Measurements from ENCODE around the gene NTN4. TPM values are rescaled to one million over a fixed set of nuclear protein-coding genes. Genes with fewer than 3 reads are reported as not detected.

Gene NTN4
- total RNA-seq, 4 donors from 2014 or later: 30.8 to 50.6 (median 32.2) TPM

- 85 to 86% methylated on average over 6 of the region's 6 CpGs for WGBS, 2 donors
- Histone ChIP-seq H3K27me3 (no peaks in the 10 kb centered on the region), H3K9me3 (no peaks in the 10 kb centered on the region), H3K27ac (no peak overlapping the region), H3K36me3 (no peaks in the 10 kb centered on the region), H3K4me1 (peaks cover 0 to 12% (median 0%) of the 10 kb centered on the region in 4 donors), H3K4me3 (no peak overlapping the region)
- TF ChIP-seq CTCF (IDR thresholded peaks at IDR 0.05) (no peak), POLR2A (IDR thresholded peaks at IDR 0.05) (no peak), EP300 (IDR thresholded peaks at IDR 0.05) (no peak)
- no peak for DNase-seq (ENCODE audit: low spot score in 2 of 2)
Observed at GRCh38 chr12:95642583-95642982, 148.0 kb downstream of the NTN4 start.

- WGBS, 2 donors: 60 to 64% methylated on average over 3 of the region's 3 CpGs
Observed at GRCh38 chr12:95641299-95641952, 149.1 kb downstream of the NTN4 start.

GRCh38 chr12:95640516-95640915, 150.0 kb downstream of the NTN4 start:
- DNase-seq (ENCODE audit: low spot score in 2 of 2): no peak
- 85 to 87% methylated on average over 3 of the region's 3 CpGs for WGBS, 2 donors
- H3K9me3 ChIP-seq: no peaks in the 10 kb centered on the region
- H3K36me3 ChIP-seq: no peaks in the 10 kb centered on the region
- H3K27ac ChIP-seq: no peak overlapping the region
- no peak for TF ChIP-seq EP300 (IDR thresholded peaks at IDR 0.05)
- no peak for TF ChIP-seq POLR2A (IDR thresholded peaks at IDR 0.05)
- TF ChIP-seq CTCF (IDR thresholded peaks at IDR 0.05): no peak
- H3K4me3 ChIP-seq: no peak overlapping the region
- no peaks in the 10 kb centered on the region for H3K27me3 ChIP-seq
- H3K4me1 ChIP-seq: no peaks in the 10 kb centered on the region

More at GRCh38 chr12:95641299-95641952, 149.1 kb downstream of the NTN4 start:
- no peak for TF ChIP-seq CTCF (IDR thresholded peaks at IDR 0.05)
- no peak for DNase-seq (ENCODE audit: low spot score in 2 of 2)
- Histone ChIP-seq H3K36me3 (no peaks in the 10 kb centered on the region), H3K4me3 (no peak overlapping the region), H3K27me3 (no peaks in the 10 kb centered on the region), H3K4me1 (peaks cover 0 to 3% (median 0%) of the 10 kb centered on the region in 4 donors), H3K9me3 (no peaks in the 10 kb centered on the region), H3K27ac (no peak overlapping the region)

GRCh38 chr12:95637471-95638155, 153.0 kb downstream of the NTN4 start:
- no peak for TF ChIP-seq POLR2A (IDR thresholded peaks at IDR 0.05)
- TF ChIP-seq CTCF (IDR thresholded peaks at IDR 0.05): no peak
- TF ChIP-seq EP300 (IDR thresholded peaks at IDR 0.05): no peak
- no peaks in the 10 kb centered on the region for H3K27me3 ChIP-seq
- H3K4me1 ChIP-seq: peaks cover 0 to 19% (median 3%) of the 10 kb centered on the region in 4 donors
- H3K9me3 ChIP-seq: no peaks in the 10 kb centered on the region
- no peak overlapping the region for H3K27ac ChIP-seq
- no peaks in the 10 kb centered on the region for H3K36me3 ChIP-seq
- DNase-seq (ENCODE audit: low spot score in 2 of 2): no peak
- H3K4me3 ChIP-seq: no peak overlapping the region
- WGBS, 2 donors: 51 to 56% methylated on average over 8 of the region's 8 CpGs

GRCh38 chr12:95637010-95637409, 153.6 kb downstream of the NTN4 start:
- no peaks in the 10 kb centered on the region for H3K27me3 ChIP-seq
- no peaks in the 10 kb centered on the region for H3K36me3 ChIP-seq
- no peak overlapping the region for H3K27ac ChIP-seq
- TF ChIP-seq CTCF (IDR thresholded peaks at IDR 0.05): no peak
- TF ChIP-seq EP300 (IDR thresholded peaks at IDR 0.05): no peak
- no peak for TF ChIP-seq POLR2A (IDR thresholded peaks at IDR 0.05)
- H3K4me3 ChIP-seq: no peak overlapping the region
- H3K9me3 ChIP-seq: no peaks in the 10 kb centered on the region
- no peak for DNase-seq (ENCODE audit: low spot score in 2 of 2)
- H3K4me1 ChIP-seq: peaks cover 0 to 19% (median 3%) of the 10 kb centered on the region in 4 donors
- 84 to 88% methylated on average over 24 of the region's 24 CpGs for WGBS, 2 donors
